NCI-H2107 treated with DMSO at 0.1 percent for 48 hours (cell line): Measurements from ENCODE around the gene SPPL3.
"Not testable (repeated sequence)": the region's sequence is repeated elsewhere in the genome, so short reads cannot be mapped to it uniquely, and the experiment has no call there.

Experiments used
- DNase-seq: peaks from one replicate; lab custom pipeline; 2025; ENCODE audit not compliant: unreplicated experiment; lab: John Stamatoyannopoulos, UW

The SPPL3 gene, protein sequence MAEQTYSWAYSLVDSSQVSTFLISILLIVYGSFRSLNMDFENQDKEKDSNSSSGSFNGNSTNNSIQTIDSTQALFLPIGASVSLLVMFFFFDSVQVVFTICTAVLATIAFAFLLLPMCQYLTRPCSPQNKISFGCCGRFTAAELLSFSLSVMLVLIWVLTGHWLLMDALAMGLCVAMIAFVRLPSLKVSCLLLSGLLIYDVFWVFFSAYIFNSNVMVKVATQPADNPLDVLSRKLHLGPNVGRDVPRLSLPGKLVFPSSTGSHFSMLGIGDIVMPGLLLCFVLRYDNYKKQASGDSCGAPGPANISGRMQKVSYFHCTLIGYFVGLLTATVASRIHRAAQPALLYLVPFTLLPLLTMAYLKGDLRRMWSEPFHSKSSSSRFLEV

GRCh38 chr12:120904197-120904773 is at the start of gene SPPL3:
Gene SPPL3 (minus strand): TSS chr12:120904358. CDS start chr12:120903867, 491 bp downstream.
- DNase-seq: peak; percentile 52

- DNase-seq: no peak
Observed at GRCh38 chr12:120950807-120951206, 46.6 kb upstream of the SPPL3 start.

DNA sequence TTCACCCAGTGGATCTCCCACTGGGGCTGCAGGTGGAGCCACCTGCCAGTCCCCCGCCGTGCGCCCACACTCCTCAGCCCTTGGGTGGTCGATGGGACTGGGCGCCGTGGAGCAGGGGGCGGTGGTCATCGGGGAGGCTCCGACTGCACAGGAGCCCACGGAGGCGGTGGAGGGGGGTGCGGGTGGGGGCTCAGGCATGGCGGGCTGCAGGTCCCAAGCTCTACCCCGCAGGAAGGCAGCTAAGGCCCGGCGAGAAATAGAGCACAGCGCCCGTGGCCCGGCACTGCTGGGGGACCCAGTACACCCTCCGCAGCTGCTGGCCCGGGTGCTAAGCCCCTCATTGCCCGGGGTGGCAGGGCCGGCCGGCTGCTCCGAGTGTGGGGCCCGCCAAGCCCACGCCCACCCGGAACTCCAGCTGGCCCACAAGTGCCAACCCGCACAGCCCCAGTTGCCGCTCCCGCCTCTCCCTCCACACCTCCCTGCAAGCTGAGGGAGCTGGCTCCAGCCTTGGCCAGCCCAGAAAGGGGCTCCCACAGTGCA is 46.2 kb upstream of the SPPL3 start:
- DNase-seq: not testable (repeated sequence)

GRCh38 chr12:120945516-120945915 is 41.4 kb upstream of the SPPL3 start:
- DNase-seq: not testable (repeated sequence)

- peak; percentile 8 for DNase-seq
Observed at GRCh38 chr12:120944645-120945217, 40.6 kb upstream of the SPPL3 start.

DNA sequence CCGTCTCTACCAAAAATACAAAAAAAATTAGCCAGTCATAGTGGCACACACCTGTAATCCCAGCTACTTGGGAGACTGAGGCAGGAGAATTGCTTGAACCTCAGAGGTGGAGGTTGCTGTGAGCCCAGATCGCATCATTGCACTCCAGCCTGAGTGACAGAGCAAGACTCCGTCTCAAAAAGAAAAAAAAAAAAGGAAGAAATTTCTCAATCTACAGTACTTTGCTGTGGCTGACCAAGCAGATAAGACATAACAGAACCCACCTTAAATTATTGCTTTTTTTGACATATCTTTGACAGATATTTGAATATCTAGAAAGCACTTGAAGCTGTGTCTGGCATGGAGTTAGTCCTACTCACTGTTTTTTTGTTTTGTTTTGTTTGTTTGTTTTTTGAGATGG is 39.3 kb upstream of the SPPL3 start:
- no peak for DNase-seq

GRCh38 chr12:120941846-120942405 is 37.8 kb upstream of the SPPL3 start:
- no peak for DNase-seq

DNA sequence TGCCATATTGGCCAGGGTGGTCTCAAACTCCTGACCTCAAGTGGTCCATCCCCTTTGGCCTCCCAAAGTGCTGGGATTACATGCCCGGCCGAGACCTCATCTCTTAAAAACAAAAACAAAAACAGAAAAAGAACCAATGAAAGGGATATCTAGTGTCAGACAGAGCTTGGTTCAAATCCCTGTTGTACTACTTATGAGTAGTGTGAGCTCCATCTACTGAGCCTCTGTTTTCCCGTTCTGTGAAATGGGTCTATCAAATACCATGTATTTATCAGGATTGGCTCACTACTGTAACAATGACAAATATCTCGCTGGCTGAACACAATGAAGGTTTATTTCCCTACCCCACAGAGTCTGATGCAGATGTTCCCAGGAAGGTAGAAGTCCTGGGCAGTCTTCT is 37.3 kb upstream of the SPPL3 start:
- DNase-seq: no peak

GRCh38 chr12:120940799-120941198 is 36.6 kb upstream of the SPPL3 start:
- no peak for DNase-seq

DNA sequence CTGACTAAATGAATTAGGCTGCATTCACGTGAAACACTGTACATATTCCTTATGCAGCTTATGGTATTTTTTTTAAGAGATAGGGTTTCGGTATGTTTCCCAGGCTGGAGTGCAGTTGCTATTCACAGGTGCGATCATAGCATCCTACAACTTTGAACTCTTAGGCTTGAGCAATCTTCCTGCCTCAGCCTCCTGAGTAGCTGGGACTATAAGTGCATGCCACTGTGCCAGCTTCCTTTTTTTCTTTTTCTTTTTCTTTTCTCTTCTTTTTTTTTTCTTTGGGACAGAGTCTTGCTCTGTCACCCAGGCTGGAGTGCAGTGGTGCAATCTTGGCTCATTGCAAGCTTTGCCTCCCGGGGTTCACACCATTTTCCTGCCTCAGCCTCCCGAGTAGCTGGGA is 35.8 kb upstream of the SPPL3 start:
- DNase-seq: no peak

DNA sequence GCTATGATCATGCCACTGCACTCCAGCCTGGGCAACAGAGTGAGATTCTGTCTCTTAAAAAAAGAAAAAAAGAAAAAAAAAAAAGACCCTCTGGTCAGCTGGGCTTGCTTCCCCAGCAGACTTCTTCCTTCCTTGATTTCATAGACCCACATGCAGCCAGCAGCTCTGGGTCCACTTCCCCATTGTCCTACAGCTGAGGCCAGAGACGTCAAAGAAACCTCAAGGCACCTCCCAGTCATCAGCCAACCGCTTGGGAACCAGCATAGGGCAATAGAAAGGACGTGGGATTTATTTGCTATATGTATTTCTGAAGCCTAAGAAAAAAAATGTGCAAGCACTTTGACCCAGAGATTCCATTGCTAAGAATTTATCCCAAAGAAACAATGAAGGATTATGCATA is 35.4 kb upstream of the SPPL3 start:
- no peak for DNase-seq

- no peak for DNase-seq
Observed at GRCh38 chr12:120938496-120938895, 34.3 kb upstream of the SPPL3 start.

GRCh38 chr12:120936197-120936596 is 32.0 kb upstream of the SPPL3 start:
- no peak for DNase-seq

DNA sequence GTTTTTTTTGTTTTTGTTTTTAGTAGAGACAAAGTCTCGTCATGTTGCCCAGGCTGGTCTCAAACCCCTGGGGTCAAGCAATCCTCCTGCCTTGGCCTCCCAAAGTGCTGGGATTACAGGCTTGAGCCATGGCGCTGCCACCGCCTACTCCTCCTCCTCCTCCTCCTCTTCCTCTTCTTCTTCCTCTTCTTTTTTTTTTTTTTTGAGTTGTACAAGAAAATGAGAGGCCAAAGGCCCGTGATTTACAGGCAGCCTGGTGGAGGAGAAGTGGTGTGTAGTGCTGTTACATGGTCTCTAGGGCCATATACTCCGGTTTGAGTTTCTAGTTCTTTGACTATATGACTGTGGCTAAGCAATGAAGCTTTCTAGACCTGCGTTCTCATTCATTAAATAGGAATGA is 29.6 kb upstream of the SPPL3 start:
- no peak for DNase-seq

GRCh38 chr12:120932956-120933526 is 28.9 kb upstream of the SPPL3 start:
- DNase-seq: no peak

GRCh38 chr12:120932058-120932457 is 27.9 kb upstream of the SPPL3 start:
- DNase-seq: no peak

DNA sequence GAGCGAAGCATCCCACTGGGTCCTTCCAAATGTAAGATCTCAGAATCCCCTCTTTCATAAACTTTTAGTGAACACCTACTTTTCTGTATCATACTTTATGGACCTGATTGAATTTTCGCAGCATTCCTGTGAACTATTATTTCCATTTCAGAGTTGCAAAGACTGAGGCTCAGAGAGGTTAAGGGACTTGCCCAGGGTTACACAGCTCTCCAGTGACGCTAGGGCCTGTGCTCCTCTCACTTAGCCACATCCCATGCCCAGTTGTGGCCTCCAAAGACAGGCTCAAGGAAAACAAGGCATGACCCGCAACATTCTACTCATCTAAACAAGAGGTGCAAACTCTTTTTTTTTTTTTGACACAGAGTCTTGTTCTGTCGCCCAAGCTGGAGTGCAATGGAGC is 25.9 kb upstream of the SPPL3 start:
- no peak for DNase-seq

GRCh38 chr12:120928864-120929652 is 24.9 kb upstream of the SPPL3 start:
- DNase-seq: no peak

DNA sequence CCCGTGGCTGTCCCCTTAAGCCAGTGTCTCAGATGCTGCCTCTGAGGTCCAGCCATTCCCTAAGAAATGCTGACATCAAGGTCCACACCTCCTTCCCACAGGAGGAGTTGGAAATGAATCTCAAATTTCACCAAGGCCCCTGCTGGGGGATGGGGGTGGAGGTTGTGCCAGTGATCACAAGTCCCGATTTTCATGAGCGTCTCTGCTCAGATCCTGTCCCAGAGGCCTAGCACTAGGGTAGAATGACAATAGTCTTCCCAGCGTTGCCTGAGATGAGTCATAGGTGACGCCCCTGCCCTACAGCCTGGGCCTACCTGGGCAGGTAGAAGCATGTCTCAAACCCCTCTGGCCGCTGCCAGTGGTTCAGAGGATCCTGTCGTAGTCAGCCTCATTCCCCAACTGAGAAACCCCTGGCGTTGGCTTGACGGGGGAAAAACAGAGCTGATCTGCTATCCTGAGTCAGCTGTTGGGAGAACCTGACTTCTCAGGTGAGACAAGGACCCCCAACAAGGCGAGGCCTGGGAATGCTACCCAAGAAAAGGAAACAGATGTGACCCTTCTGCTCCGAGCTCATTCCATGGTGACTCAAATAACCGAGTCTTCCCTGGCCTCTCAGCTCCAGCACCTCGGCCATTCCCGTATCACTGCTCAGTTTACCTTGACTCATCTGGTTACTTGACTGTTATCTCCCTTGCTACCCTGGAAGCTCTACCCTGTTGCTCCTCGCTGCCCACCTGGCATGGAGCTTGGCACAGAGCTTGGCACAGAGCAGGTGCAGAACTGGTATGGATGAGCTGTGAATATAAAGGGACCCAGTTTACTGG is 21.8 kb upstream of the SPPL3 start:
- DNase-seq: no peak

GRCh38 chr12:120922279-120922678 is 18.1 kb upstream of the SPPL3 start:
- DNase-seq: no peak
